GM19467 (cell line): ENCODE measurements around the gene IRAG1.

Source experiments
- ATAC-seq: cut with Tn5 transposase; IDR thresholded peaks from one replicate; pipeline ENCODE4 v1.9.1; 2021; ENCODE audit warnings: mild to moderate bottlenecking, moderate library complexity; ENCODE audit not compliant: unreplicated experiment

IRAG1 gene

DNA sequence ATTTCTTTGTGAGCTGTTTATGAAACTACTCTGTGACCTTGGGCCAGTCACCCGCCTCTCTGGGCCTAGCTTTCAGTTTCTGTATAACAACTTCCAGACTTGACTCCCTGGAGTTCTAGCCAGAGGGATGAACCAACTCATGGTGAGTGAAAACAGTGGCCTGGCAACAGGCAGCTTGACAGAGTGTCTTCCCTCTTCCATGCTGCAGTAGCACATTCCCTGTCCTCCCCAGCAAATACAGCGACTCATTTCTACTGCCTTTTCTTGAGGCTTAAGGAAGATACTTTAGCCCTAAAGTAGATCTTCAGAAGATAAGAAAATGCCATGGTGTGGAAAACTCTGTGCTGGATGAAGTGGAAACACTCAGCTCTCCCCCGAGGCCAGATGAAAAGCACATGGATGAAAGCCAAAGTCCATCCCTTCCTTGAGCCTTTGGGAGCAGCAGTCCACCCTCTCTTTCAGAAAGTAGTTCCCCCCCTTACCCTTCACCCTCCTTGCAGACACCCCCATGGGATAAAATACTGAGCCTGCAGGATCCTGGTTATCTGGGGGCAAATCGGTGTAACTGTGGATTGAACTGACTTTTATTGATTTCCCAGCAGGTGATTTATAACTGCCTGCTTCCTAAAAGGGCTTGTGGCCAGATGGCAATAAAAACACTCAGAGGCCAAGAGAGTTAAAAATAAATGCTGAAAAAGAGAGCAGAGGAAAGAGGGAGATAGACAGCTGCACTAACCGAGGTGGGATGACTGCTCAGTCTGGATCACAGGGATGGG lies 24.1 kb downstream of the IRAG1 start:
- no peak for ATAC-seq

DNA sequence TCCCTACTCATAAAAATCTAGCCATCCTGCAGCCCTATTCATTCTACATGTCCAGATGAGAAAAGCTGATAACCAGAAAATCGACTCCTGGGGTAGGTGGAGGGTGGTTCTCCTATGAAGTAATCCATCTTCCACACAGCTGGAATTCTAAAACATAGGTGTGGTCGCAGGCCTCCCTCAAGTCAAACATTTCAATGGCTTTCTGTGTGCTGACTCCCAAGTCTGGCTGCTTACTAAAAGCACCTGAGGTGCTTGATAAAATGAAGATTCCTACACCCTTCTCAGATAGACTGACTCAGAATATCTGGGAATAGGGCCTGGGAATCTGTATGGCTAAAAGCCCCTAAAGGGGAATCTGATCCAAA lies 26.1 kb downstream of the IRAG1 start:
- no peak for ATAC-seq

DNA sequence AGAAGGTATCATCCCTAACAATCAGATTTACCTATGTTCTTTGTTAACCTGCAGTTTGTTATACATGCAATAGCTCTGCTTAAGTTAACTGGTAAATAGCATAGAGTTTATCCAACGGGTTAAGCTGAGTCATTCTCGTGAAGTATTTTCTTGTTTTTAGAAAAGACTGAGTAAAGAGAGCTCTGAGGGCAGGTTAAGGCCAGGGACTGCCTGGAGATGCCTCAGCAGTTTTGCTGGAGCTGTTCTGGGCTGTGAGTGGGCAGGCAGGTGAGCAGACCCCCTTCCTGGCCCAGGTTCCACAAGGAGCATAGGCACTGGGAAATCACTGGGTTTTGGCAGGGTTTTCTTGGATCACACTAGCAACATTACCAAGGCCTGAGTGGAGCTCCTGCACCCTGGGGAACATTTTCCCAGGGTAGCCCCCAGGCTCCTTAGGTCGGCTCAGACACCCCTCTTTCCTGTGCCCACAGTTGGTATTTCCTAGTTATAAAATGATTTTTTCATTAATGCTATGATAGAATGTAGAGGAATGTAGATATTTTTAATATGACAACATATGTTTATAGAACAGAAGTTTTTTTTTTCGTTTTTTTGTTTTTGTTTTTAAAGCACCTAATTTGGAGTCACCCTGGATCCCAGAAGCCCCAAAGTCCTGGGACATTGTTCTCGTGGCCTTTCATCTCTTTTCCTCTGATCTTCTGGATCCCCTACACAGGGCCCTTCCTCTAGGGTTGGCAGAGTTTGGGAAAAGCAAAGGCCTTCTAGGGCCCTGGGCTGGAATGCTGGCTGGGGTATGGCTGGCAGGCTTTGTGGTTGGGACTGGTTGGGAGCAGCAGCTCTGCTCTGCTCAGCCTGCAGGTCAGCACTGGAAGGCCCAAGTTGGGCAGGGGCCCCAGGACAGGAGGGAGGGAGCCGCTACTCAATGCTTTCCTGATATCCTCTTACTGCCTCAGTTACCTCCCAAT lies 26.7 kb downstream of the IRAG1 start:
- ATAC-seq: no peak

GRCh38 chr11:10664496-10664895 lies 29.1 kb downstream of the IRAG1 start:
- no peak for ATAC-seq

DNA sequence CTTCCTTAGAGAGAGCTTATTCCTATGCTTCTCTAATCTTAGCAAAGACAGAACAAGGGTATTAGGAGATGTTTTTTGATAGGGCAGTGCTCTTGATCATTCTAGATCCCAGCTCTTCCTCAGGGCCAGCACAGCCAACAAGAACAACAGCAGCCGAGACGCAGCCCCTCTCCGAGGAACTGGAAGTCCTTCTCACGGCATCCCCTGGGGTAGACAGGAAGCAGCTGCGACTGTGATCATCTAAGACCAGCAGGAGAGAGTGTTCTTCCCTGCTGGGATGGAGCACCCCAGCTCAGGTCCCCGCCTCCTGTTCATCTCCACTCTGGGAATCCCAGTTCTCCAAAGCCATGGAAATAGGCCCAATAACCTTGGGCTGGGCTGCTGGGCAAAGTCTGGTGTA lies 29.6 kb downstream of the IRAG1 start:
- ATAC-seq: no peak

GRCh38 chr11:10663365-10663764 lies 30.2 kb downstream of the IRAG1 start:
- no peak for ATAC-seq

GRCh38 chr11:10660323-10660722 lies 33.2 kb downstream of the IRAG1 start:
- no peak for ATAC-seq

GRCh38 chr11:10659339-10660216 lies 34.0 kb downstream of the IRAG1 start:
- ATAC-seq: no peak

- no peak for ATAC-seq
These were observed 34.8 kb downstream of the IRAG1 start for GRCh38 chr11:10658621-10659338.

DNA sequence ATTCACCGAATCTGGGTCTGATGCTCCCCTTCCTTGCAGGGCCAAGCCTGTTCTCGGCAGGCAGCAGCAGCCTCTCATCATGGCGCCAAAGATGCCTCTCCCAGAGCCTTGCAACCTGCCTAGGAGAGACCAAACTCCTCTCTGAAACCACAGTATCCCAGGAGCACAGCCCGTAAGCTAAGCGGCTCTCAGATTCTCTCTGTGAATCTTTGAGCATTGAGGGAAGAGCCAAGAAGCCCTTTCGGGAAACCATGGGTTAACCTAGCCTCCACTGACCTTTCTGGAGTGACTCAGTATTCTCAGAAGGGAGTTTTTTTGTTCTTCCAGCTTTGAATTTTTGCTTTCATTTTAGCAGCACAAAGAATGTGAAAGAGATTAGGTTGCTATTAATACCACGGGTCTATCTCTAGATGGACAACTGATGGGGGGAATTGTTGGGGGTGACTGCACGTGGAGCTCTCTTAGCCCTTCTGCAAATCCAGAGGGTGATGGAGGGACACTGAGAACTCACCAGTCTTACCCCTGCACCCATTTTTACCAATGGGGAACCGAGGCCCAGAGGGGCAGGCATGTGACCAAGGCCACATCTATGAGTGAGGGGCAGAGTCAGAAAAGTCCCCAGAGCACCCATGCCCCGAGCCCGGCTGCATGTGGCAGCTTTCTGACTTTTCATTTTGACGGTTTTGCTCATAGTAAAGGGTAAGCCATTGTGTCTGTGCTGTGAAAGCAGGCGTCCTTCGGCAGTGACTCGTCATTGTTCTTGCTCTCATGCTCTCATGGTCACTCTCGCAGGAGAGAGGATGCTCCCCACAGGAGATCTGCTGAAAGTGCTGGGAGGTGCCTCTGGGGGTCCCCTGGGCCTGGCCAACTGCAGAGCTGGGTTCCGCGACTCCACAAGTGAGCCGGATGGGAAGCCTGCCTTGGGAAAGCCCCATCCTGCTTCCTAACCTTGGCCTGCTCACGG lies 36.0 kb downstream of the IRAG1 start:
- ATAC-seq: no peak

DNA sequence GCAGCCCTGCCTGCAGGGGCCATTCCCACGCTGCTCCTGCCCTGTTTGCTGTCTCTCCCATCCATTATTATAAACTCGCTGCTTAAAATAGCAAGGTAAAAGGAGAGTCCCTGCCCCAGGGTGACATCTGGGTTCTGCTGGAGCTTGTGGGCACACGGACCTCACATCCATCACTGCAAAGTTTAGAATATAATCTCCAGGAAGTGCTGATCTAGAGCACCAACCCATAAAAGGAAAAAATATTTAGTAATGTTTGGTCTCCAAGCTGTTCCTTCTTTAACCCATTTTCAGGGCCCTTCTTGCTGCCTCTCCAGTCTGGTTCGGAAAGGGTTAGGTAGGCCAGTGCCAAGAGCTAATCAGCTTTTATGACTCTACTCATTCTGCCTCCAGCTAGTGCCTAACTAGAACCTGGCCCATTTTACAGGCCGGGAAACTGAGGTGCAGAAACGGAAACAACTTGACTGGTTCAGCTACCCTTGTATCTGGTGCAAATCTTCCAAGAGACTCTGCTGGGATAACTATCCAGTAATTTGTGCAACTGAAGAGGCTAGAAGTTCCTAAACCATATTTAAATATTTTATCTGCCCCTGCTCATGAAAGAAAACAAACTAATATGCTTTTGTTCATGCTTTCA lies 37.5 kb downstream of the IRAG1 start:
- no peak for ATAC-seq

- no peak for ATAC-seq
These were observed 38.3 kb downstream of the IRAG1 start for GRCh38 chr11:10655227-10655626.

DNA sequence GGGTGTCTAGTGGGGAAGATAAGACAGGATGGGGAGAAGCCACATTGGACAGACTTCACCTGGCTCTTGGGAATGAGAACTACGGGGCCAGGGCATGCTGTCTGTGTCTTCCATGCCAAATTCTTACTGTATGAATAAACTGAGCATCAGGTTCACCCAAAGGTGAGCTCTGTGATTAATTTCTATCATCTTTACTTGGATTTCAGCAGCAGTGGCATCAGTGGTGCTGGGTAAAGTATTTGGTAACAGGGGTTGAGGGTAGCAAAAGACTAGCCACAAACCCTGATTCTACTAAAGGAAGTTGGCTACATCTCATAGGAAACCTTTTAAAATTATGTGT lies 38.8 kb downstream of the IRAG1 start:
- no peak for ATAC-seq

- ATAC-seq: no peak
These were observed 39.4 kb downstream of the IRAG1 start for GRCh38 chr11:10653946-10654810.

DNA sequence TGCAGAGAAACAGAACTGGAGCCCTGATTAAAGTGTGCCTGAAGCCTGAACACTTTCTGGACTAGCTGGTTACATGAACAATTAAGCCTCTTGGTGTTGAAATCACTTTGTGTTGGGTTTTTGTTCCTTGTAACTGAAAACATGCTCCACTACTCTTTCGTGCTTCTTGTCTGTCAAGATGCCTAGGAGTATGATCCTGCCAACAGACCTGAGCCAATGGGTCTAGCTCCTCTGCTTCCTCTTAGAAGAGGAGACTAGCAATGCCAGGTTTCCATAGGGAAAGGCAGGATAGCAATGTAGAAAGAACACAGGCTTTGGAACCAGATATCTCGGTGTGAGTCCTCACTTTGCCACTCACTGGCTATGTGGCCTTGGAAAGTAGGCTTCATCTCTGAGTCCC lies 40.3 kb downstream of the IRAG1 start:
- ATAC-seq: no peak

GRCh38 chr11:10651656-10652361 lies 41.7 kb downstream of the IRAG1 start:
- no peak for ATAC-seq

DNA sequence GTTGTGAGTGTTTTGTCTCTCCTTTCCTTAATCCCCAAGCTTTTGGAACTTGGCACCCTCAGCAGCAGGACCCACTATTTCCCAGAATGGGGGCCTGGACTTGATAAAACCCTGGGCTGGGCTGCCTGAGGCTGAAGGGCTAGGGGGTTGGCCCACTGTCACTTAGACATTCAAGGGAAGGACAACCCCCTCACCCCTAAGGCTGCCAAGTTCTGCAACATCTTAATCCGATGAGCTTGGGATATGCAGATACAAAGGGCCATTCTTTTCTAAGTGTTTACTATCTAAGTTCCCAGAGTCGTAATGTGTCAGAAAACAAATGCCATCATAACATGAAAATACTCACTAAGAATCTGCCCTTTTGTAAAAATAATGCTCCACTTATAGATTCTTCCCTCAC lies 42.9 kb downstream of the IRAG1 start:
- ATAC-seq: no peak
